ENCODE measurements around the gene UBE2J2. TPM values are rescaled to one million over a fixed set of nuclear protein-coding genes. Genes with fewer than 3 reads are reported as not detected.

The UBE2J2 gene
- total RNA-seq, 1 experiment from 2014 or later = 182 TPM

DNA sequence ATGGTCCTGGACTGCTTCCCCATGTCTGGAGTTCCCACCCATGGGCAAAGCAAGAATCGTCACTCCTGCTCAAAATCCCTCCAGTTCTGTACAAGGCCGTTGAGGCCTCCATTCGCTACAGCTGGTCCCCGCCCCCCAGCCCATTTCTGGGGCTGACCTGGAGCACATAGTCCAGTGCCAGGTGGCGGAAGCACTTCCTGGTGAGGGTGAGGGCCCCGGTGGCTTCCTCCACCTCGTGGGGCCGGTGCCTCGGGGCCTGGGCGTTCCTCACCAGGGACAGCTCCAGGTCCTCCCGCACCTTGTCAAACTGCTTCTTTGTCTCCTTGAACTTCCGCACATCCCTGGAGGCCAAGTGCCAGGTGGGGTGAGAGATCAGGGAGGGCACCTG, 26.7 kb upstream of the UBE2J2 start:
- TF ChIP-seq EZH2 (IDR thresholded peaks at IDR 0.05; ENCODE audit: low read length, unreplicated experiment) = no peak
- TF ChIP-seq, protein P1, sequence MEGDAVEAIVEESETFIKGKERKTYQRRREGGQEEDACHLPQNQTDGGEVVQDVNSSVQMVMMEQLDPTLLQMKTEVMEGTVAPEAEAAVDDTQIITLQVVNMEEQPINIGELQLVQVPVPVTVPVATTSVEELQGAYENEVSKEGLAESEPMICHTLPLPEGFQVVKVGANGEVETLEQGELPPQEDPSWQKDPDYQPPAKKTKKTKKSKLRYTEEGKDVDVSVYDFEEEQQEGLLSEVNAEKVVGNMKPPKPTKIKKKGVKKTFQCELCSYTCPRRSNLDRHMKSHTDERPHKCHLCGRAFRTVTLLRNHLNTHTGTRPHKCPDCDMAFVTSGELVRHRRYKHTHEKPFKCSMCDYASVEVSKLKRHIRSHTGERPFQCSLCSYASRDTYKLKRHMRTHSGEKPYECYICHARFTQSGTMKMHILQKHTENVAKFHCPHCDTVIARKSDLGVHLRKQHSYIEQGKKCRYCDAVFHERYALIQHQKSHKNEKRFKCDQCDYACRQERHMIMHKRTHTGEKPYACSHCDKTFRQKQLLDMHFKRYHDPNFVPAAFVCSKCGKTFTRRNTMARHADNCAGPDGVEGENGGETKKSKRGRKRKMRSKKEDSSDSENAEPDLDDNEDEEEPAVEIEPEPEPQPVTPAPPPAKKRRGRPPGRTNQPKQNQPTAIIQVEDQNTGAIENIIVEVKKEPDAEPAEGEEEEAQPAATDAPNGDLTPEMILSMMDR (conservative IDR thresholded peaks at IDR 0.05; ENCODE audit: low read depth, low read length) = 0 out of 2 replicates have a peak, but pooled peaks have one; percentile 13
- Histone ChIP-seq H2AFZ (ENCODE audit: low read length) (no peak overlapping the region), H3K36me3 (ENCODE audit: low read depth, low read length) (no peaks in the 10 kb centered on the region), H3K9me3 (ENCODE audit: low read length) (no peaks in the 10 kb centered on the region), H3K27me3 (ENCODE audit: low read length) (no peaks in the 10 kb centered on the region), H3K4me2 (ENCODE audit: low read length) (no peak overlapping the region), H3F3A (ENCODE audit: low read length, unreplicated experiment) (no peaks in the 10 kb centered on the region), H3K4me1 (ENCODE audit: insufficient read depth, low read length) (peaks cover 6% of the 10 kb centered on the region), H3K9ac (ENCODE audit: low read length) (no peak overlapping the region), H3K4me3 (ENCODE audit: low read length) (no peak overlapping the region), H3K27ac (ENCODE audit: low read length) (no peak overlapping the region), H3K9me2 (replicated peaks; ENCODE audit: low read length) (no peaks in the 10 kb centered on the region), H4K20me1 (ENCODE audit: low read length) (peaks cover 4% of the 10 kb centered on the region), H3K79me2 (ENCODE audit: low read length) (peaks cover 17% of the 10 kb centered on the region)
- DNase-seq (no peak), ATAC-seq (no peak)
- ChIA-PET POLR2A (ENCODE audit: unreplicated experiment) (no interaction called here), CTCF (interaction anchor here (0.6 kb wide), 1 partner anchor 8 kb away, joined by 3 read pairs; no protein-coding TSS in a partner anchor)
- intact Hi-C loops (cut with micrococcal nuclease) = no loop called here
- no TSS peak for BruUV-seq (replicated peaks)

DNA sequence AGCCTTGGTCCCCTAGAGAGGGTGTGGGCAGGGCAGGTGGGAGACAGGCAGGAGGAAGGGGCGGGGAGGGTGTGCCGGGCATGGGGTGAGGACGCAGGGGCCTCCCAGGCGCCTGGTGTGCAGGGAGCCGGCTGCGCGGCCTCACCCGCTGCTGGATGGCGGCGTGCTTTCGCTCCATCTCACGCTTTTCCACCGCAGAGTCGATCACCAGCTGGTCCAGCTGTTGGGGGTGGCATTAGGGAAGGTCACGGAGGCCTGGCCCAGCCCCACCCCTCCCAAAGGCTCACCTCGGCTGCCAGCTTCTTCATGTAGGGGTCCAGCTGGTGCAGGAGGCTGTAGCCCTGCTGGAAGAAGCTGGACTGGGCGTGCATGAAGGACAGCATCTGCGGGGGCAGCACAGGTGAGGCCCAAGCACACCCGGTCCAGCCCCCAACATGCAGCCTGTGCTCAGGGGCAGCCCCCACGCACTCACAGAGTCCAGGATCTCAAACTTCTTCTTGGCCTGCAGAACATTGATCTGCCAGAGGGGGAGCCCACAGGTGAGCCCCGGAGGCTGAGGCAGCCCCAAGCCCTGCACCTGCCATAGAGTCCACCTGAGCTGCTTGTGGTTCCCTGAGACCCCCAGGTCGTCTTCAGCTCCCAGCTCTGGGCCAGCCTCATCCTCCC, 26.2 kb upstream of the UBE2J2 start:
- no peak for TF ChIP-seq EZH2phosphoT487 (IDR thresholded peaks at IDR 0.05; ENCODE audit: borderline replicate concordance, low read length)
- TF ChIP-seq, protein P1 (conservative IDR thresholded peaks at IDR 0.05; ENCODE audit: low read depth, low read length) = peak; percentile 68
- Histone ChIP-seq H3K4me2 (ENCODE audit: low read length) (no peak overlapping the region), H3K4me1 (ENCODE audit: insufficient read depth, low read length) (peaks cover under 1% of the 10 kb centered on the region; the same call in 1 of the 2 replicates), H3K9me2 (replicated peaks; ENCODE audit: low read length) (no peaks in the 10 kb centered on the region), H3F3A (ENCODE audit: low read length, unreplicated experiment) (no peaks in the 10 kb centered on the region), H3K9ac (ENCODE audit: low read length) (no peak overlapping the region), H3K27ac (ENCODE audit: low read length) (no peak overlapping the region), H3K79me2 (ENCODE audit: low read length) (peaks cover 12% of the 10 kb centered on the region), H4K20me1 (ENCODE audit: low read length) (no peaks in the 10 kb centered on the region), H3K9me3 (ENCODE audit: low read length) (no peaks in the 10 kb centered on the region), H2AFZ (ENCODE audit: low read length) (no peak overlapping the region), H3K36me3 (ENCODE audit: low read depth, low read length) (no peaks in the 10 kb centered on the region), H3K27me3 (ENCODE audit: low read length) (no peaks in the 10 kb centered on the region), H3K4me3 (ENCODE audit: low read length) (no peak overlapping the region)
- ATAC-seq = peak; percentile 62
- TSS peak; percentile 25 for BruUV-seq (replicated peaks)
- peak; percentile 54 for DNase-seq
- ChIA-PET POLR2A (ENCODE audit: unreplicated experiment) (no interaction called here), CTCF (interaction anchor here (0.6 kb wide), 1 partner anchor 8 kb away, joined by 3 read pairs; no protein-coding TSS in a partner anchor)
- intact Hi-C loops (cut with micrococcal nuclease) = no loop called here

DNA sequence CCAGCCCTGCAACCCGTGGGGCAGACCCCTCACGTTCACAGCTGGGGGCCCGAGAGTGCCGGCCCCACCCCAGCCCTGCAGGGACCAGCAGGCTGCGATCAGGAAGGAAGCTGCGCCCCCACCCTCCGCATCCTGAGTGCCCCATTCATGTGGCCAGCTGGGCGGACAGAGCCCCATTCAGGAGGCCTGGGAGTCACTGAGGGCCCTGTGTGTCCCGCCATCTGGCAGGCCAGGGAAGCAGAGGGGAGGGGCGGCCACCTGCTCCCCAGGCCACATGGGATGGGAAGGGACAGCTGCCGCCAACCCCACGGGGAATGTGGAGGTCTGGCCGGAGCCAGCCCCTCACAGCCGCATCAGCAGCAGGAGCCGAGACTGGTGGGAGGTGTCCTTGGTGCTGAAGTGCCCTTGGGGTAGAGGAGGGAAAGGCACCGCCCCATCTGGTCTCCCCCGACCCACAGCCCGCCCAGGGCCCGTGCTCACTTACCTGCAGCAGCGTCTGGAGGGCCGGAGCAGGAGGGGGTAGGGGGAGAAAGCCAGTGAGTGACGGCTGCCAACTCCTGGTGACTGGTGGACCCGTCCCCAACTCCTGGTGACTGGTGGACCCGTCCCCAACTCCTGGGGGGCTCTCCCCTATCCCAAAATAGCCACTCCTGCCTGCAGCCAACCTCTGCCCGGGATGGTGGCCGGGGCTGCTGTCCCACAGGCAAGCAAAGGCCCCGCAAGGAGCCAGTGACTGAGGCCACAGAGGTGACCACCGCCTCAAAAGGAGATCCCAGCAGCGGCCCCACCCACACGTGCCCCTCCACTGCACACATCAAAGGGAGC, 25.4 kb upstream of the UBE2J2 start:
- no peak overlapping the region for H2AFZ ChIP-seq (ENCODE audit: low read length)
- intact Hi-C loops (cut with micrococcal nuclease) = no loop called here
- CTCF ChIA-PET = no interaction called here

More for the DNA sequence above, 25.4 kb upstream of the UBE2J2 start:
- no peak for DNase-seq
- no peaks in the 10 kb centered on the region for H3F3A ChIP-seq (ENCODE audit: low read length, unreplicated experiment)
- H3K4me3 ChIP-seq (ENCODE audit: low read length) = no peak overlapping the region
- H3K27me3 ChIP-seq (ENCODE audit: low read length) = no peaks in the 10 kb centered on the region
- H3K27ac ChIP-seq (ENCODE audit: low read length) = no peak overlapping the region
- no peaks in the 10 kb centered on the region for H3K36me3 ChIP-seq (ENCODE audit: low read depth, low read length)
- POLR2A ChIA-PET (ENCODE audit: unreplicated experiment) = no interaction called here
- H3K9ac ChIP-seq (ENCODE audit: low read length) = no peak overlapping the region
- no peaks in the 10 kb centered on the region for H3K9me3 ChIP-seq (ENCODE audit: low read length)
- H3K79me2 ChIP-seq (ENCODE audit: low read length) = peaks cover 6% of the 10 kb centered on the region
- no TSS peak for BruUV-seq (replicated peaks)
- ATAC-seq = no peak
- no peaks in the 10 kb centered on the region for H3K9me2 ChIP-seq (replicated peaks; ENCODE audit: low read length)
- TF ChIP-seq EZH2 (IDR thresholded peaks at IDR 0.05; ENCODE audit: low read length, unreplicated experiment) = no peak
- no peak for TF ChIP-seq EZH2phosphoT487 (IDR thresholded peaks at IDR 0.05; ENCODE audit: borderline replicate concordance, low read length)
- TF ChIP-seq, protein P1 (conservative IDR thresholded peaks at IDR 0.05; ENCODE audit: low read depth, low read length) = no peak
- no peaks in the 10 kb centered on the region for H4K20me1 ChIP-seq (ENCODE audit: low read length)
- no peaks in the 10 kb centered on the region for H3K4me1 ChIP-seq (ENCODE audit: insufficient read depth, low read length)
- no peak overlapping the region for H3K4me2 ChIP-seq (ENCODE audit: low read length)

All from PC-3 (cell line).